ENCODE results near the gene NOM1. TPM values are rescaled to one million over a fixed set of nuclear protein-coding genes. Genes with fewer than 3 reads are reported as not detected.
"Not testable (repeated sequence)": the region's sequence is repeated elsewhere in the genome, so short reads cannot be mapped to it uniquely, and the experiment has no call there.

Gene NOM1
- total RNA-seq, 1 donor from 2014 or later, result 25.1 TPM

GRCh38 chr7:156940421-156941122, 8.9 kb upstream of the NOM1 start:
- DNase-seq (ENCODE audit: low read depth, low spot score), result no peak

- no peak for DNase-seq (ENCODE audit: low read depth, low spot score)
These were observed 7.9 kb upstream of the NOM1 start for GRCh38 chr7:156941393-156942182.

- no peak for DNase-seq (ENCODE audit: low read depth, low spot score)
These were observed 6.8 kb upstream of the NOM1 start for GRCh38 chr7:156942708-156943090.

- no peak for DNase-seq (ENCODE audit: low read depth, low spot score)
These were observed 6.1 kb upstream of the NOM1 start for GRCh38 chr7:156943091-156944041.

GRCh38 chr7:156944876-156945275, 4.6 kb upstream of the NOM1 start:
- DNase-seq (ENCODE audit: low read depth, low spot score), result no peak

- no peak for DNase-seq (ENCODE audit: low read depth, low spot score)
These were observed 2.2 kb upstream of the NOM1 start for GRCh38 chr7:156947120-156947843.

- DNase-seq (ENCODE audit: low read depth, low spot score), result no peak
These were observed 1.2 kb upstream of the NOM1 start for GRCh38 chr7:156948361-156948760.

GRCh38 chr7:156950381-156950858, 908 bp downstream of the NOM1 start:
- DNase-seq (ENCODE audit: low read depth, low spot score), result no peak

GRCh38 chr7:156953215-156953614, 3.7 kb downstream of the NOM1 start:
- DNase-seq (ENCODE audit: low read depth, low spot score), result not testable (repeated sequence)

- no peak for DNase-seq (ENCODE audit: low read depth, low spot score)
These were observed 5.4 kb downstream of the NOM1 start for GRCh38 chr7:156954941-156955340.

GRCh38 chr7:156956727-156957126, 7.2 kb downstream of the NOM1 start:
- no peak for DNase-seq (ENCODE audit: low read depth, low spot score)

- no peak for DNase-seq (ENCODE audit: low read depth, low spot score)
These were observed 12.6 kb downstream of the NOM1 start for GRCh38 chr7:156962145-156962544.

GRCh38 chr7:156962897-156963296, 13.4 kb downstream of the NOM1 start:
- no peak for DNase-seq (ENCODE audit: low read depth, low spot score)

- DNase-seq (ENCODE audit: low read depth, low spot score), result no peak
These were observed 14.0 kb downstream of the NOM1 start for GRCh38 chr7:156963472-156963871.

- no peak for DNase-seq (ENCODE audit: low read depth, low spot score)
These were observed 15.5 kb downstream of the NOM1 start for GRCh38 chr7:156964971-156965370.

GRCh38 chr7:156966387-156966786, 16.9 kb downstream of the NOM1 start:
- DNase-seq (ENCODE audit: low read depth, low spot score), result no peak

GRCh38 chr7:156968183-156968582, 18.7 kb downstream of the NOM1 start:
- DNase-seq (ENCODE audit: low read depth, low spot score), result no peak

- DNase-seq (ENCODE audit: low read depth, low spot score), result no peak
These were observed 20.5 kb downstream of the NOM1 start for GRCh38 chr7:156969972-156970420.

GRCh38 chr7:156975620-156976019, 26.1 kb downstream of the NOM1 start:
- no peak for DNase-seq (ENCODE audit: low read depth, low spot score)

- no peak for DNase-seq (ENCODE audit: low read depth, low spot score)
These were observed 29.6 kb downstream of the NOM1 start for GRCh38 chr7:156979007-156979606.

Data from pulmonary artery endothelial cell (primary cell).